ENCODE measurements around the gene AFP.

DNA sequence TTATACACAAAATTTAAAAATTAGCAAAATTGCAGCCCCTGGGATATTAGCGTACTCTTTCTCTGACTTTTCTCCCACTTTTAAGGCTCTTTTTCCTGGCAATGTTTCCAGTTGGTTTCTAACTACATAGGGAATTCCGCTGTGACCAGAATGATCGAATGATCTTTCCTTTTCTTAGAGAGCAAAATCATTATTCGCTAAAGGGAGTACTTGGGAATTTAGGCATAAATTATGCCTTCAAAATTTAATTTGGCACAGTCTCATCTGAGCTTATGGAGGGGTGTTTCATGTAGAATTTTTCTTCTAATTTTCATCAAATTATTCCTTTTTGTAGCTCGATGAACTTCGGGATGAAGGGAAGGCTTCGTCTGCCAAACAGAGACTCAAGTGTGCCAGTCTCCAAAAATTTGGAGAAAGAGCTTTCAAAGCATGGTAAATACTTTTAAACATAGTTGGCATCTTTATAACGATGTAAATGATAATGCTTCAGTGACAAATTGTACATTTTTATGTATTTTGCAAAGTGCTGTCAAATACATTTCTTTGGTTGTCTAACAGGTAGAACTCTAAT lies 26.0 kb upstream of the AFP start:
- TF ChIP-seq EZH2 (IDR thresholded peaks at IDR 0.05; ENCODE audit: borderline replicate concordance, low read depth, low read length, severe bottlenecking) = no peak
- TF ChIP-seq, protein P1, sequence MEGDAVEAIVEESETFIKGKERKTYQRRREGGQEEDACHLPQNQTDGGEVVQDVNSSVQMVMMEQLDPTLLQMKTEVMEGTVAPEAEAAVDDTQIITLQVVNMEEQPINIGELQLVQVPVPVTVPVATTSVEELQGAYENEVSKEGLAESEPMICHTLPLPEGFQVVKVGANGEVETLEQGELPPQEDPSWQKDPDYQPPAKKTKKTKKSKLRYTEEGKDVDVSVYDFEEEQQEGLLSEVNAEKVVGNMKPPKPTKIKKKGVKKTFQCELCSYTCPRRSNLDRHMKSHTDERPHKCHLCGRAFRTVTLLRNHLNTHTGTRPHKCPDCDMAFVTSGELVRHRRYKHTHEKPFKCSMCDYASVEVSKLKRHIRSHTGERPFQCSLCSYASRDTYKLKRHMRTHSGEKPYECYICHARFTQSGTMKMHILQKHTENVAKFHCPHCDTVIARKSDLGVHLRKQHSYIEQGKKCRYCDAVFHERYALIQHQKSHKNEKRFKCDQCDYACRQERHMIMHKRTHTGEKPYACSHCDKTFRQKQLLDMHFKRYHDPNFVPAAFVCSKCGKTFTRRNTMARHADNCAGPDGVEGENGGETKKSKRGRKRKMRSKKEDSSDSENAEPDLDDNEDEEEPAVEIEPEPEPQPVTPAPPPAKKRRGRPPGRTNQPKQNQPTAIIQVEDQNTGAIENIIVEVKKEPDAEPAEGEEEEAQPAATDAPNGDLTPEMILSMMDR (IDR thresholded peaks at IDR 0.05; ENCODE audit: borderline replicate concordance, extremely low read depth, low read length, poor library complexity, severe bottlenecking) = no peak
